ENCODE measurements around the gene ECM1.

The ECM1 gene

DNA sequence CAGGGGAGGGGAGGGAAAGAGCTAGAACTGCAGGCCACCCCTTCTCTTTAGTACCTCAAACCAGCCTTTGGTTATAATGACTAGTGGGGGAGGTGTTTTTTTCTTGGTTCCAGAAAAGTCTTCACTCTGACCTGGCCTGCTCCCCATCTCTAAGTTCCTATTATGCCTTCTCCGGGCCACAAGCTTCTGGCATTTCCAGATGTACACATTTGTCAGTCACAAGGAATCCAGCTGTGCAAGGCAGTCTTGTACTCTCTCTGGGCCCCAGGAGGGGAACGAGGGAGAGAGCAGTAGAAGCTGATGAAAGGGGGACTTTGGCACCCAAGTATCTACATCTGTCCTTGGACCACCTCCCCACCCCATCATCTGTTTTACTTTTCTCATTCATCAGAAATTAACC is 4.9 kb downstream of the ECM1 start:
- no peak for ATAC-seq
- DNase-seq = no peak

DNA sequence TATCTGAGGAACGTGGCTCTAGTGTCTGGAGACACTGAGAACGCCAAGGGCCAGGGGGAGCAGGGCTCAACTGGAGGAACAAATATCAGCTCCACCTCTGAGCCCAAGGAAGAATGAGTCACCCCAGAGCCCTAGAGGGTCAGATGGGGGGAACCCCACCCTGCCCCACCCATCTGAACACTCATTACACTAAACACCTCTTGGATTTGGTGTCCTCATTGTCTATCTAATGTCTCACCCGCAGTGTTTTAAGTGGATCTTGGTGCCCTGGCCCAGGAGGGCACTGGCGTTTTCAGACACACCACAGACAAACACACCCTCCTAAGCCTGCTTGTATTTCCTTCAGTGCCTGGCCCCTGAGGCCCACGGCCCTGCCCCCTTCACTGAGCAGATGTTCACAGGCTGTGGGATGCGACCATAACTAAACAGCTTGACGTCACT is 5.5 kb downstream of the ECM1 start:
- ATAC-seq (no peak), DNase-seq (no peak)

DNA sequence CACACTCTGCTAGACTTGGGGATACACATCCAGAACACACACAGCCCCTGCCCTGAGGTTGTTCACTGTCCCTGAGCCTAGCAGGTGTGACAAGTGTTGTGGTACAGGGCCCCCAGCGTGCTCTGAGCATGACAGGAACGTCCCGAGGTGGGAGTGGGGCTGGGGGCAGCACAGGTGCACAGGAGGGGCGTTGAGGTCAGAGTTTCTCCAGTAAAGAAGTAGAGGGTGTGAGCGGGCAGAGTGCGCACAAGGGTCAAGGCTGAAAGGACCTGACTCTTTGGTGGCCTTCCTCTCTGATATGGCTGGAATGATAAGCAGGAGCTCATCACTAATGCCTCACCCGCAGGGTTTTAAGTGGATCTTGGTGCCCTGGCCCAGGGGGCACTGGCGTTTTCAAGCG is 6.4 kb downstream of the ECM1 start:
- no peak for DNase-seq

GRCh38 chr1:150514913-150515327 is 7.0 kb downstream of the ECM1 start:
- no peak for ATAC-seq
- no peak for DNase-seq

More for the DNA sequence above, 6.4 kb downstream of the ECM1 start:
- no peak for ATAC-seq

GRCh38 chr1:150515328-150516049 is 7.6 kb downstream of the ECM1 start, which contains the start of gene FALEC:
Gene FALEC, plus strand, starts transcription at chr1:150515752.
- ATAC-seq = peak; percentile 97

GRCh38 chr1:150516050-150516591 is 8.2 kb downstream of the ECM1 start:
- DNase-seq = peak; percentile 24
- ATAC-seq = peak; percentile 1

More at GRCh38 chr1:150515328-150516049, 7.6 kb downstream of the ECM1 start, which contains the start of gene FALEC:
- DNase-seq = peak; percentile 94

- DNase-seq (no peak), ATAC-seq (no peak)
Observed at GRCh38 chr1:150516616-150517015, 8.7 kb downstream of the ECM1 start.

GRCh38 chr1:150521196-150521968 is 13.5 kb downstream of the ECM1 start:
- DNase-seq (no peak), ATAC-seq (no peak)

DNA sequence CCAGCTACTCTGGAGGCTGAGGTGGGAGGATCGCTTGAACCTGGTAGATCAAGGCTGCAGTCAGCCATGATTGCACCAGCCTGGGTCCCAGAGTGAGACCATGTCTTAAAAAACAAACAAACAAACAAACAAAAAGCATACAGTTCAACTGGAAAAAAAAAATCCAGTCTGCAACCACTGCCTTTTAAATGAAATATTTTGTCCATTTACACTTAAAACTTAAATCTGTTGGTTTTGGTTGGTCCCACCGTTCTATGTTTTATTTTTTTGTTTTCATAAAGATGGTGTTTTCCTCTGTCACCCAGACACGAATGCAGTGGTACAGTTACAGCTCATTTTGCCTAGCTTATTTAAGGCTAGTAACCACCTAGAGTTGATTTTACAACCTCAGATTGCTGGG is 17.4 kb downstream of the ECM1 start:
- ATAC-seq (no peak), DNase-seq (no peak)

GRCh38 chr1:150528196-150528595 is 20.3 kb downstream of the ECM1 start:
- no peak for ATAC-seq
- DNase-seq = no peak

GRCh38 chr1:150529017-150529416 is 21.1 kb downstream of the ECM1 start:
- ATAC-seq (no peak), DNase-seq (no peak)

GRCh38 chr1:150530491-150531159 is 22.7 kb downstream of the ECM1 start:
- no peak for ATAC-seq
- DNase-seq = no peak

- DNase-seq (no peak), ATAC-seq (no peak)
Observed at GRCh38 chr1:150532860-150533259, 25.0 kb downstream of the ECM1 start.

- ATAC-seq (no peak), DNase-seq (no peak)
Observed at GRCh38 chr1:150534002-150534401, 26.1 kb downstream of the ECM1 start.

GRCh38 chr1:150535511-150536287 is 27.8 kb downstream of the ECM1 start:
- DNase-seq (no peak), ATAC-seq (no peak)

- ATAC-seq (no peak), DNase-seq (no peak)
Observed at GRCh38 chr1:150536836-150537731, 29.2 kb downstream of the ECM1 start.

- ATAC-seq (no peak), DNase-seq (no peak)
Observed at GRCh38 chr1:150537732-150538684, 30.1 kb downstream of the ECM1 start.

DNA sequence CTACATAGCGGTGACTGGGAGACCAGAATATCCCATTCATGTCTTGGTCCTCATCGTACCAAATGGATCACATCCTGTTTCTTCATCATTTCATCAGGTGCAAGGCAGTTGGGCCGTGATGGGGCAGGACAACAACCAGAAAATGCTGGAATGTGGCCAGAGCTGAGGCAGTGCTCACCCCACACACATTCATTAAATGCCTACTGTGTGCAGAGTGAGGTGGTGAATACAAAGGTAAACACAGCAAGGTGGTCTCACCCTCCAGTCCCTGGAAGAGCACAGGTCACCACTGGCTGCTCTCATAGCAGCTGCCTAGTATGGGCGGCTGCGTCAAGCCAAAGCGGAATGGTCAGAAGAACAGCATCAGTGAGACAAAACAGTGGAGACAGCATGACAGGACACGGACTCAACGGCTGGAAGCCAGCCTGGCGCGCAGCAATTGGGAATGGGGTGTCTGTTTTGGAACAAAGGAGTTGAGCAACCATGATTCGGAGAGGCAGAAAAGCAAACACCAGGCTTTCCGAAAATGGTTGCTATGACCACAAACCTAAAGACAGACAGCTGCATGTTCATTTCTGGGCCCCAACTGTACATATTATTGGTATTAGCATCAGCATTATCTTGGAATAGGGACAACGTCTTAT is 35.7 kb downstream of the ECM1 start:
- DNase-seq = no peak
- ATAC-seq = no peak

DNA sequence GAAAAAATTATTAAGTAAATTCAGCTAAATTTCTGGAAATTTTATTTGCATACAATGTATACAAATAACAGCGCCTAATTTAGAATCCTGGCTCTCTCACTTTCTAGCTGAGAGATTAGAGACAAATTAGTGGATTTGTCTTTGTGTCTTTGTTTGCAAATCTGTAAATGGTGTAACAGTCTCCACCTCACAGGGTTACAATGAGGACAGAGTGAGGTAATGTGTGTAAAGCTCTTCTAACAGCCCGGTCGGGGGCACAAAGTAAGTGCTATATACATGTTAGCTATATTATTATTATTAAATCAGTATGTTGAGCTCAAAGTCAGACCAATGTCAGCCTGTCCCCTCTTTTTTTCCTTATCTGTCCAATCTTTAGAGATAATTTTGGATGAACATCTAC is 36.3 kb downstream of the ECM1 start:
- DNase-seq = no peak
- ATAC-seq = no peak
